D721Med (cell line): ENCODE measurements around the gene TMPRSS11A.

Experiments
- DNase-seq: peaks from one replicate; pipeline ENCODE4 v3.0.0; 2011; ENCODE audit warnings: low spot score; ENCODE audit not compliant: insufficient read length
- FAIRE-seq: peaks from 2 replicates; lab custom pipeline; 2011; peaks lifted over from hg19 to GRCh38; lab: Jason Lieb, UNC
- CTCF ChIP-seq: IDR thresholded peaks from 2 replicates; pipeline ENCODE4 v1.5.1; 2012; ENCODE audit warnings: mild to moderate bottlenecking, control low read depth; ENCODE audit not compliant: insufficient read depth; ENCODE audit errors: missing control alignments

TMPRSS11A gene

GRCh38 chr4:67892253-67892652 lies 71.0 kb downstream of the TMPRSS11A start:
- DNase-seq (no peak), FAIRE-seq (no peak)
- no peak for TF ChIP-seq CTCF

- no peak for DNase-seq
- no peak for FAIRE-seq
- no peak for TF ChIP-seq CTCF
These were observed 71.6 kb downstream of the TMPRSS11A start for GRCh38 chr4:67891645-67892044.

- no peak for TF ChIP-seq CTCF
- no peak for DNase-seq
- no peak for FAIRE-seq
These were observed 77.0 kb downstream of the TMPRSS11A start for GRCh38 chr4:67886281-67886680.

- DNase-seq (no peak), FAIRE-seq (no peak)
- TF ChIP-seq CTCF: no peak
These were observed 77.5 kb downstream of the TMPRSS11A start for GRCh38 chr4:67885762-67886161.

- TF ChIP-seq CTCF: no peak
- no peak for DNase-seq
- FAIRE-seq: no peak
These were observed 78.6 kb downstream of the TMPRSS11A start for GRCh38 chr4:67884701-67885100.

- DNase-seq (no peak), FAIRE-seq (no peak)
- TF ChIP-seq CTCF: no peak
These were observed 79.4 kb downstream of the TMPRSS11A start, which contains the start of gene TMPRSS11D for GRCh38 chr4:67883902-67884301. TSS of gene TMPRSS11D (minus strand) at chr4:67884002. CDS start at chr4:67883933, 69 bp downstream.

GRCh38 chr4:67883458-67883857 lies 79.8 kb downstream of the TMPRSS11A start:
- no peak for FAIRE-seq
- no peak for DNase-seq

More at GRCh38 chr4:67883458-67883857, 79.8 kb downstream of the TMPRSS11A start:
- no peak for TF ChIP-seq CTCF
